Epithelial cell of prostate (primary cell): ENCODE measurements around the gene FNBP1.

Experiments used
- DNase-seq: peaks from one replicate; pipeline ENCODE4 v3.0.0-alpha.2; 2011; ENCODE audit warnings: low read depth, low spot score
- H3K27ac ChIP-seq: fragments of 450-650 bp; 2 replicates; pipeline ENCODE4 v1.5.1; 2017; ENCODE audit warnings: mild to moderate bottlenecking

FNBP1 gene

GRCh38 chr9:129848712-129849441 is 194.1 kb downstream of the FNBP1 start:
- H3K27ac ChIP-seq: no peak overlapping the region
- DNase-seq: no peak

- no peak overlapping the region for H3K27ac ChIP-seq
- DNase-seq: no peak
Measured at GRCh38 chr9:129845373-129845772, 197.6 kb downstream of the FNBP1 start.

GRCh38 chr9:129841071-129841470 is 201.9 kb downstream of the FNBP1 start:
- no peak overlapping the region for H3K27ac ChIP-seq
- DNase-seq: no peak

GRCh38 chr9:129840034-129840433 is 203.0 kb downstream of the FNBP1 start:
- H3K27ac ChIP-seq: no peak overlapping the region
- no peak for DNase-seq

GRCh38 chr9:129839324-129840023 is 203.5 kb downstream of the FNBP1 start:
- no peak for DNase-seq
- H3K27ac ChIP-seq: no peak overlapping the region

- H3K27ac ChIP-seq: no peak overlapping the region
- DNase-seq: no peak
Measured at GRCh38 chr9:129838707-129839259, 204.2 kb downstream of the FNBP1 start.
